Activated CD4-positive, CD25-positive, alpha-beta regulatory T cell (primary cell): ENCODE results near the gene OR6C6.
"Not testable (repeated sequence)": the region's sequence is repeated elsewhere in the genome, so short reads cannot be mapped to it uniquely, and the experiment has no call there.

Experiments used
- DNase-seq, 4 experiments: peaks; one replicate each; lab custom pipeline; 2025; lab: John Stamatoyannopoulos, UW

Gene OR6C6

DNA sequence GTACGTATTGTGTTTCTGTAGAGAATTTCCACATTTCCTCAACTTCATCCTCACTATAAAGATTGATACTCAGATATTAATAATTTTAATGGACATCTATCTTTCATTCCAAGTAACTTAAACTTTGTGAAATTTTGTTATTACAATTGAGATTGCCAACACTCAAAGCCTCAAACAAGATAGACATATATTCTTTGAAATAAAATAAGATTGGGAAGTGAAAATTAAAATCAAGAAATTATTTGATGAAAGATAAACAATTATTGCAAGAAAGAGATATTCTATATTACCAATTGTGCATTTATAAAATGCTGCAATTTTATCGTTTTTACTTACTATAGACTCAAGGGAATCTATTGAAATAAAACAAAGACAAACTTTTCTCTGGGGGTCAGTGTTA, at the start of gene OR6C6:
Gene OR6C6, minus strand, starts transcription at position 101 of the 400 bp plus-strand sequence. CDS start 1,337 bp downstream, outside the sequence.
- DNase-seq = no peak

DNA sequence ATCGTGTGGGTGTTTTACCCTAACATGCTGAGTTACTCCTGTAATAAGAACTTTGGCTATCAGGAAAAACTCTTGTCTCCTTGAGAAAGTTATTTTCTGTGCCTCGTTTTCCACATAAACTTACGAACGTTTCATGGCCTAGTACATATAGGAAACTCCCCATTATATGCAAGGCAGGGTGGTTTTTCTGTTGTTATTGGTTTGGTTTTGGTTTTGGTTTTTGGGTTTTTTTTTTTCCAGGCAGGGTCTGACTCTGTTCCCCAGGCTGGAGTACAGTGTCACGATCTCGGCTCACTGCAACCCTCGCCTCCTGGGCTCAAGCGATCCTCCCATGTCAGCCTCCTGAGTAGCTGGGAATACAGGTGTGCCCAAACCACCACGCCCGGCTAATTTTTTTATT, 39.6 kb upstream of the OR6C6 start:
- DNase-seq = no peak

DNA sequence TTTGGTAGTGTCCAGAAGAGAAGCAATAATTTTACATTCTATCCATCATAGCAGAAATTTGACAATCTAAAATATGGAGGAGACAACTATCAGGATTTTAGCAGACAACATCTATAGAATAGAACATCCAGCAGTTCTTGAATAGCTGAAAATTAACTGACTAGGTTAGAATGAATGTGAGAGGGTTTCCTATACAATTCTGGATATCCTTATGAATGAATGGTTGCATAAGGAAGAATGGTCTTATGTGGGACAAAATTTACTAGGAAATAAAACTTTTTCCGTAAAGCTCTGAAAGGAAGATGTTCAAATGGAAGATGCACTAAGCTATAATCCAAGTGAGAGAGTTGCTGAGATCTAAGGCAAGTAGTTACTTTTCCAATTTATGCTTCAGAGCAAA, 34.1 kb upstream of the OR6C6 start, which contains the start of gene OR6C3:
Gene OR6C3, plus strand, starts transcription at position 301 of the 400 bp plus-strand sequence. CDS start 955 bp downstream, outside the sequence.
- no peak for DNase-seq

DNA sequence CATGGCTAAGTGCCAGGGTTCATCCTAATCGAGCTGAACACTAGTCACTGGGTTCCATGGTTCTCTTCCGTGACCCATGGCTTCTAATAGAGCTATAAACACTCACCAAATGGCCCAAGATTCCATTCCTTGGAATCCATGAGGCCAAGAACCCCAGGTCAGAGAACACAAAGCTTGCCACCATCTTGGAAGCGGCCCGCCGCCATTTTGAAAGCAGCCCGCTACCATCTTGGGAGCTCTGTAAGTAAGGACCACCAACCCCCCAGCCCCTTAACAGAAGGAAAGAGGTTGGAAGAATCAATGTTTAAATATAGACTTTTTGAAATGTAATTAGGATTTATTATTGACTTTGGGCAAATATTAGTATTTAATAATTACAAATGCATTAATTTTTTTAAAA, 29.4 kb upstream of the OR6C6 start:
- DNase-seq = not testable (repeated sequence)

DNA sequence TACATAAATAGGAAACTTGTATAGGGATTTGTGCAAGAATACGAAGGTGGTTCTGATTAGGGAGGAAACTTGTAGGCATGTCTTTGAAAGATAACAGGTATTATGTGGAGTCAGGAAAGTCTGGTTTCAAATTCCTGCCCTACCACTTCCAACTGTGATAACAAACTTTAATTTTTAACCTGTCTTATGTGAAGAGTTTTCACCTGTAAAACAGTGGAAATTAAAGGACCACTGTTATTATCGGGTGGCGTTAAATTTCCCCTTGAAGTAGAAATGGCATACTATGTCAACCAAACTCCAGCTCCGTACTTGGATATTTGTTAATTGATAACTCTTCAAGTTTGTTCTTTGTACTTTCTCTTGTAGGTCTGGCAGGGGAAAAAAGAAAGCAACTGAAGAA, 23.8 kb upstream of the OR6C6 start:
- DNase-seq = no peak

DNA sequence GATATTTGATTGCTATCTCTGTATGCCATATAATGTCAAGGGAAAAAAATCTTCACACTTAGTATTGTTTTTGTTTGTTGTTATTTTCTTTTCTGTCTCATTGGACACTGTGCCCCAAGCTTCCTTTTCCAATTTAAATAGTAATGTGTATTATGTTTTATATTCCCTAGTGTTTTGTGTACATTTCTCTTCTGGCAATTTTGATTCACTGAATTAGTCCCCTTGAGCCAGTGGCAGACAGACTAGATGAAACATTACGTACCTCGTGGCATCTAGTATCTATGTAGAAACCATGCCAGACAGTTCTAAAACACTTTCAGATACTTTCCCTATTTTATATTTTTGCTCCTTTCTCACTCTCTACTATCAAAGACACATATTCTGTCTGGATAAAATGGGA, 17.7 kb upstream of the OR6C6 start, which contains the start of gene OR6C1:
Gene OR6C1, plus strand, starts transcription at position 301 of the 400 bp plus-strand sequence. CDS start 6,257 bp downstream, outside the sequence.
- DNase-seq = no peak

DNA sequence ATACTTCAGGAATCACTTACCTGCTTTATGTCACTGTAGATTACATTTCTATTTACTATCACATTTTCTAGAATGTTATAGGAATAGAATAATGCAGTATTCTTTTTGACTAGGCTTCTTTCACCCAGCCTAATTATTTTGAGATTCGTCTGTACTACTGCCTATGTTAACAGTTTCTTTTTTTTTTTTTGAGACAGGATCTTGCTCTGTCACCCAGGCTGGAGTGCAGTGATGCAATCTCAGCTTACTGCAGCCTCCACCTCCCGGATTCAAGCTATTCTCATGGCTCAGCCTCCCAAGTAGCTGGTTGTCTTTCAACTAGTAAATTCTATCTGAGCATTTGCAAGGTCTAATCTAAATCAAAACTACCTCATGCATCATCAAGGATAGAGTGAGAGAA, 6.4 kb downstream of the OR6C6 start:
- DNase-seq = no peak

DNA sequence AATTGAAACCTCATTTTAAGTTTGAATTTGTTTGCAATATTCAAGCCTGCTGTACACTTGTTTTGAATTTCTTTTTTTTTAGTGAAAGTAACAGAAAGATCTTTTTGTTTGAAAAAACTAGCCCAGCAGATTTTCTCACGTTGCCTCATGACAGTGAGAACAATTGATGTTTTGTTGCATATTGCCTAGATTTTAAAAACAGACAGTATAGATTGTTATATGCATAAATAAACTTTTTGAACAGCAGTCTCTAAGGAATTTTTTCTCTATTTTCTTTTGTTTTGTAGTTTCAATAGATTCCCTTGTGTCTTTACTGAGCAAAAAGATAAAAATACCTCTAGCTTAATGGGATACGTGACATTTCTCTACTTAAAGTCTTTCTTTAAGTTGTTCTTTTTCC, 15.4 kb downstream of the OR6C6 start:
- no peak for DNase-seq

DNA sequence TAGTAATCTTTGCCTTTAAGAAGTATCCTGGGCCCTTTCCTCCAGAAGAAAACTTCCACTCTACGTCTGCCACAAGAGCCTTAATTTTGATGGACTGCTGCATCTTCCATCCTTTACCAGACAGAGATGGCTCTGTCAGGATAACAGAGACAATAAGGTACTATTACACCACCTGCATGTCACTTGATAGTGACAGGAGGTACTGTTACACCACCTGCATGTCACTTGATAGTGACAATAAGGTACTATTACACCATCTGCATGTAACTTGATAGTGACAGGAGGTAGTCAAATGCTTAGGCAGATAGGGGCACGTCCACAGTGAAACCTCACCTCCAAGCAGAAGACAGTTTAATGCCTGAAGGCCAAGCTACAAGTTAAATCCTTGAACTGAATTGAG, 38.1 kb downstream of the OR6C6 start:
- DNase-seq = no peak

DNA sequence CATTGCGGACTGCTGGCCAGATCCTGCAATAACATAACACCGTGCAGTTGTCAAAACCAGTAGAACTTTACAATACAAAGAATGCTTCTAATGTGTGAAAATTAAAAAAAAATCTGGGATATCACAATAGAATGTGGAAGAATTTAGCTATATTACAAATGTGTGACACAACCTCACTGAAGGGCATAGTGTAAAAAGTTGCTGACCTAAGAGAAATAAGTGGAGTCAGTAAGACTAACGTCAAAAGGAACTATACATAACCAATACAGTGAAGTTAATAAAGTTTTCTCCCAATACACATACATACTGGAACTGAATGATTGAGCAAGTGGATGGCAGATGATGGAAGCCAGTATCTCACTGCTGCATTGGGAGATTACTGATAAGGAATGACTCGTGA, 39.5 kb downstream of the OR6C6 start:
- no peak for DNase-seq

DNA sequence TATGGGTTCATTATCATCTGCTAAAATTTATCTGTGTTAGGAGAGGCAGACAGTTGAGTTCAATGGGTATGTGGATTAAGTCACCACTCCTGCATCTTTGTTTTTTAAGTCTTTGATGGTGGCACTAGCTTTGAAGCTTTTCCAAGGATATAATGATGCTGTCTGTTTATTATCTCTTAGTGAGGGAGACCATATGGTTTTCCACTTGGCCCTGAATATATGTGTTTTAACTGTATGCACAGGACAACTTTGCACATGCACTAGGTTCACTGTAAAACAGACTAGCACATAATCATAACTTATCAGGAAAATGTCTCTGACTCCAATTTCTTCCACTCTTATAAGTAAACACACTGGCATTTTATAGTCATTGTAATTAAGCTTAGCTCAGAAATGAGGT, 43.1 kb downstream of the OR6C6 start:
- no peak for DNase-seq

DNA sequence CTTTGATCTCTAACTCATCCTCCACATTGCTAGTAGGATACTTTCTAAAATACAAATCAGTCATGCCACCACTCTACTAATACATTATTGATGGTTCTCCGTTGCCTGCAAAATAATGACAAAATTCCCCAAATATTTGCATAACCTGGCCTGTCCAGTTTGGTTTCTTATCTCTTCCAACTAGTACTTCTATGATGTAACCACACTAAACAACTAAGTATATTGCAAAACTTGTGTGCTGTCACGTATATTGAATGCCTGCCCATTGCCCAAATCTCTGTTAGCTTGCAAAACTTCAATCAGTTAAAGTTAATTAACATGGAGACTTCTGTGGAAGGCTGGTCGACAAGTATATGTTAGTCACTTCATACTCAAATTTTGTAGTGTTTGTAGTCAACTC, 45.4 kb downstream of the OR6C6 start:
- DNase-seq = no peak

DNA sequence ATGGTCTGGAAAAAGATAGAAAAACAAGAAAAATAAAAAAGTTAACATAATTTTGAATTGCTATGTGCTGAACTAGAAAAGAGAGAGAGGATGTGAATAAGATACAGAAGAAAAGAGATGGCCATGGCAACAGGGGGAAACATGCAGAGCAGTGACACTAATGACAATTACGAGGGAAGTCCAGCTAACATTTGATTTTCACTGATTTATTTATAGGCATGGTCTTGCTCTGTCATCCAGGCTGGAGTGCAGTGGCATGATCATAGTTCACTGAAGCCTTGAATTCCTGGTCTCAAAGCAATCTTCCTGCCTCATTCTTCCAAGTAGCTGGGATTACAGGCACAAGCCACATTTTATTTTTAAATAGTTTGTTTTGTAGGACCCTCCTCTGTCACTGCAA, 50.2 kb downstream of the OR6C6 start:
- no peak for DNase-seq

DNA sequence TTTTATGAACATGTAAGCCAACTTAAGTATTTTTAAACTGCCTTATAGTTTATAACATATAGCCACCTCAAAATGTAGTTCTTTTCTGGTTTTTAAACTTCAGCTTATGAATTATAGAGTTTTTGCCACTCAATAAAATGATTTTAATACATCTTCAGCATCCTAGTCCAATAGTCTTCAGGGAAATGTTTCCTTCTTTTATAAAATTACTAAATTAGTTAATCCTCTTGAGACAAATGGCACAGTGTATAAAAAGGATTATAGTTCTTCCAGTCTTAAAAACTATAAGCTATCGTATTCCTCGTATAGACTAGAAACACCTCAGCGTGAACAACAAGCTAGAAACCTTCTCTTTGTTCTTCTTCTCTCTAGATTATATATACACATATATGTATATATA, 52.1 kb downstream of the OR6C6 start, which contains the start of gene OR6C74:
Gene OR6C74, plus strand, starts transcription at position 301 of the 400 bp plus-strand sequence. CDS start 2,679 bp downstream, outside the sequence.
- DNase-seq = no peak
